GM18858 (cell line): ENCODE data around the gene MTHFD2.
"Not testable (repeated sequence)": the region's sequence is repeated elsewhere in the genome, so short reads cannot be mapped to it uniquely, and the experiment has no call there.

Experiments
- ATAC-seq: cut with Tn5 transposase; IDR thresholded peaks from one replicate; pipeline ENCODE4 v1.9.1; 2021; ENCODE audit not compliant: unreplicated experiment

MTHFD2 gene

GRCh38 chr2:74226648-74227213 is 28.3 kb downstream of the MTHFD2 start:
- no peak for ATAC-seq

DNA sequence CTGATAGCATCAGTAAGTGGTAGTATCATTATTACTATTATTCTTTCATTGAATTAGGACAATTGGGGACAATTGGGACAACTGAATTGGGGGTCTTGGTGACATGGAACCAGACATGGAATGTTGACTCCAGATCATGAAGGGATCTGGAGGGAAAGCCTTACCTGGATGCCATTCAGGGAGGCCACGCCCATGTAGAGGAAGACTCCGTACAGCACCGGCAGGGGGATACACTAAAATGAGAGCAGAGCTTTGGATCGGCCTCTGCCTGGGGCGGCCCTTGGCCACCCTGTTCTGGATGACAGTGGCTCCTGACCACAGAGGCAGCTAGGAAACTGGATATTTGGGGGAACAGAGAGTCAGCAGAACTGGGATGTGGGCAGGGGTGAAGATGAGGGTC is 29.2 kb downstream of the MTHFD2 start:
- no peak for ATAC-seq

DNA sequence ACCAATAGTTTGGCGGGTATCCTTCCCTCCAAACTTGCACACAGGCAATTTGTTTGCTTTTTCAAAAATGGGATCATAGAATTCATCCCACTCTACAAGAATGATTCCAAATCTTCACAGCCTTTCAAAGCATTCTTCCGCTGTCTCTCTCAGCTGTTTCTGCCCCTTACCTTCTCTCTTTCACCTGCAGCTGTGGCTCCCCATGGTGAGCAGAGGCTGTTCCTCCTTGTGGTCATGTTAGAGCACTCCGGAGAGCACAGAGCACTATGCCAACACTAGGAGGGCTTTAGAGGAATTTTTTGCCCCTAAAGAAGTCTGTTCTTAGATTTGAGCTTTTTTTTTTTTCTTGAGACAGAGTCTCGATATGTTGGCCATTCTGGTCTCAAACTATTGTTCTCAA is 30.4 kb downstream of the MTHFD2 start:
- no peak for ATAC-seq

GRCh38 chr2:74229865-74230264 is 31.4 kb downstream of the MTHFD2 start:
- ATAC-seq, result not testable (repeated sequence)

GRCh38 chr2:74232426-74232825 is 34.0 kb downstream of the MTHFD2 start:
- no peak for ATAC-seq

- ATAC-seq, result no peak
Measured at GRCh38 chr2:74233648-74234047, 35.2 kb downstream of the MTHFD2 start.

- no peak for ATAC-seq
Measured at GRCh38 chr2:74235041-74235440, 36.6 kb downstream of the MTHFD2 start.

- no peak for ATAC-seq
Measured at GRCh38 chr2:74238879-74239278, 40.5 kb downstream of the MTHFD2 start.

DNA sequence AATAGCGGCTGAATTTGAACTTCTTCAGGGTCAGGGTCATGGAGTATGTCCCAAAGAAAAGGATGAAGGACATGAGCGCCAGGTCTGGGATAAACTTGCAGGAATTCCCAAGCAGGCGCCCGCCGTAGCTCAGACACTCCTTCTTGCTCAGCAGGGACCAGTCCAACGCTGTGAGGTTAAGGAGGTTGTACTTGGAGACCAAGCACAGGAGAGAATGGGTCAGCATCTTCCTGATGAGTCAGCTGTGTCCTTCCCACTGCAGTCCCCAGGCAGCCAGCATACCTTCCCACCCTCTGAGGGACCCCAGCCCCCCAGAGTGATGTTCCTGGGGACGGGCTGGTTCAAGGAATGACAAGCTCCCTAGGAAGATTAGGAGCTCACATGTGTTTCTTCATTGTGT is 40.9 kb downstream of the MTHFD2 start:
- ATAC-seq, result no peak

- no peak for ATAC-seq
Measured at GRCh38 chr2:74242354-74243071, 44.1 kb downstream of the MTHFD2 start.

GRCh38 chr2:74244286-74244685 is 45.9 kb downstream of the MTHFD2 start:
- ATAC-seq, result no peak

DNA sequence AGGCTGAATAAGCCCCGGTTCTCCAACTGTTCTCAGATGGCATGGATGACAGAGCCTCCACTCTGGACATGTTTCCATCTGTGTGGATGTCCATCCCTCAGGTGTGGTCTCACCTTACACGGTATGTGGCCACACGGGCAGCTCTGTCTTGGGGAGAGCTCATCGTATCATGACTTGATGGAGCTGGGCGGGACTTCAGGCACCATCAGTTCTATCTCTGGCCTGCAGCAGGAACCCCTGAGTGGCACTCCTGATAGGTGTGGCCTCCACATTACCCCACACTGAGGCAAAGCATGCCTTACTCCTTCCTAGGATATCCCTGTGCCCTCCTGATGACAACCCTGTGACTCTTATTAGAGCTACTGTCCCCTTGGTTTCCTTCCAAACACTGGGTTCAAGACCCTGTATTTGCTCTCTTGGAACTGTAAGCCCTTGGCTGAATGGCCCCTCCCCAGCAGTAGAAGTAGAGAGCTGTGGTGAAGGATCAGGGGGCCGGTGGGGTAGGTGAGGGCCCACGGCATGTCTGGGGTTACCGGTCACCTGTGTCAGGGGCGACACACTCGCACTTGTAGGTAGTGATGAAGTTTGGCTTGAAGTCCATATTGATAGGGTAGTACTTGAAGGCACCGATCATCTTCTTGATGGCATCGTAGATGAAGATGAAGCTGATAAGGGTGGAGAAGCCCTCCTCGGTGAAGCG is 48.2 kb downstream of the MTHFD2 start:
- ATAC-seq, result no peak

DNA sequence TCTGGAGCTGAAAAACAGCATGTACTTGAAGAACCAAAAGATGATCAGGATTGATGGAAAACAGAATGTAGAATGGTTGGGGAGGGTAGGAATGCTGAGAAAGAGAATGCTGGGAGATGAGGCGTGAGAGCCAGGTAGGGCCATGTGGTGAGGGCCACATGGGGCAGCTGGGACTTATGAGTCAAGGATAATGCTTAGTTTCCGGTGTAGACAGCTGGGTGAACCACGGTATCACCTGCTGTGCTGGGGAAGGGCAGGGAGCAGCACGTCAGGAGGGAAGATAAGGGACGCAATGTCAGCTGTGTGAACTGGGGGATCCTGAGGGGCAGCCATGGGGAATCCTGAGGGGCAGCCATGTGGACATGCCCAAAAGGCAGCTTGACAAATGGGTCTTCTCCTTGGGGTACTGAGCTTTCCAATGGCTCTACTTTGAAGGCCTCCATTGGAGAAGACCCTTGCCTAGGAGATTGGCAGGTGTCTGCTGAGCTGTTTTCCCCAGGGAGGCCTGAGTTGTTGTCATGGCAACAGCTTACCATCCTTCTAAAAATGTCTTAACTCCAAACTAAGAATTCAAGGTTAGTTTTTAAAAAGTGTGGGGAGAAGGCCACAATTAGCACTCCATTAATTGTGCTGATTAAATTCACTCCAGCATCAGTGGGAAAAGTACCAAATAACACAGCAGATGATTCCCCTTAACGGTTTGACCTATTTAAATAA is 51.1 kb downstream of the MTHFD2 start:
- ATAC-seq, result no peak

- ATAC-seq, result no peak
Measured at GRCh38 chr2:74250189-74250631, 51.8 kb downstream of the MTHFD2 start.

DNA sequence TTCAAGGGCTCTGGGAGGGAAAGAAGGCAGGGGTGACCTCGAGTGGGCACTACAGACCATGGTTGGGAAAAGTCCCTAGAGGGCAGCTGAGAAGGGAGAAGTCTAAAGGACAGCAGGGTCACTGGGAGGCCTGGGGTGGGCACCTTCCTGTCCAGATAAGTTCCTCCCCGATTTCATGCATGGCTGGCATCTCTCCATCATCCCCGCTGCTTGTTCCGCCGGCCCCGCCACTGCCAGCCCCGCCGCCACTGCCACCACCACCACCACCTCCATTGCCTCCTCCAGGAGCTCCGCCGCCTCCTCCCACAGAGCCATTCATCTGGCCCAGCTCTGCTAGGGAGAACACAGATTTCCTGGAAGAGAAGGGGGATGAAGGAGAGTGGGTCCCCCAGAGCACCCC is 53.6 kb downstream of the MTHFD2 start:
- no peak for ATAC-seq

DNA sequence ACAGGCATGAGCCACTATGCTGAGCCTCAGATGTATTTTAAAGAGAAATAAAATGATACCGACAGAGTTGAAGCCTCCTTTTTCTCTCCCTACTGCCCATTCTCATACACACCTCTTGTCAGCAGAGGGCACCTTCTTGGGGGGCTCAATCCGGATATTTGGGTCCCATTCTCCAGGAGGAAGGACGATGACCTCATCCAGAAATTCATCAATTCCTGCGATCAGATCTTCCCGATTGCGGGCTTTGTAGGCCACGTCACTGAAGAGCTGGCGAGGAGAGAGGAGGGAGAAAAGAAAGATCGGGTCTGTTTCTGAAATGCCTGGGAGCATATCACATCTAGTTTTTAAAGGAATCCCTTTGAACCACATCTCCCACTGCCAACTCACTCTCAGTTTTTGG is 54.4 kb downstream of the MTHFD2 start:
- ATAC-seq, result no peak

DNA sequence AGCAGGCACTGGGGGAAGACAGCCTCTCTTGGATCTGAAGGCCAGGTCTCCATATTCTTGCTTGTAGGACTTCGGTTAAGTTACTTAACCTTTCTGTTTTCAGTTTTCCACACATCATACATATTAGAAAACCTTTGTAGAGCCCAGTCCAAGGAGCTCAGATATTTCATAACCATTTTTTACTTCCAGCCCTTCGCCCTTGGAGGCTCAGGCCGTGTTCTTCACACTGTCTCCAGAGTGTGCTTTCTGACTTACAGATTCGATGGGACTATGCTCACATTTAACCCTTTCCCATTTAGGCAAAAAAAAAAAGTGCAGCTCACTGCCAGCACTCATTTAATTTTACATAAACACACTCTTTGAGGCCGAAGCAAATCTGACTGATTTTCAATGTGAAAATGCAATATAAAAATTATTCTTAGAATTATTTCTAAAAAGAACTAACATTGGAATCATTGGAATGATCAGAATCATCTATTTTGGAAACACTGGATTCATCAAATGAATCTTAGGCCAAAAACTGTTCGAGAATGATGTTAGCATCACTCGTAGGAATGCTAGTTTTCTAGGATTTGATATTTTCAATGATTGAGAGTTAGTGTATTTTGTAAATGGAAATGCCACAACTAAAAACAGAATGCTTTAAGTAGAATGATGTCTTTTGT is 55.0 kb downstream of the MTHFD2 start:
- no peak for ATAC-seq

DNA sequence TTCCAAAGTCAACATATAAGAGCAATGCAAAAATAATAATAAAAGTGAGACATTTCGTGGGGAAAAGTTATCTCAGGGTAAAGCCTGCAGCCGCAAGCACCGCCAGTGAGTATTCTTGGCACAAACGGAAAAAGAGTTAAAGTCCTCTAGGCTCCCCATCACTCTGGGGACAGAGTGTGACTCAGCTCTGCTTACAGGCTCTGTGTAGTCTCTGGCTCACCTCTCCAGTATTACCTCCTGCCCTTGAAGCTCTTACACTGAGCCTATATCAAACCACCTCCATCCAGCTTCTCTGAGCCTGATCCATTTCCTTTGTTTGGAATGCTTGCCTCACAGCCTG is 55.5 kb downstream of the MTHFD2 start:
- ATAC-seq, result no peak

DNA sequence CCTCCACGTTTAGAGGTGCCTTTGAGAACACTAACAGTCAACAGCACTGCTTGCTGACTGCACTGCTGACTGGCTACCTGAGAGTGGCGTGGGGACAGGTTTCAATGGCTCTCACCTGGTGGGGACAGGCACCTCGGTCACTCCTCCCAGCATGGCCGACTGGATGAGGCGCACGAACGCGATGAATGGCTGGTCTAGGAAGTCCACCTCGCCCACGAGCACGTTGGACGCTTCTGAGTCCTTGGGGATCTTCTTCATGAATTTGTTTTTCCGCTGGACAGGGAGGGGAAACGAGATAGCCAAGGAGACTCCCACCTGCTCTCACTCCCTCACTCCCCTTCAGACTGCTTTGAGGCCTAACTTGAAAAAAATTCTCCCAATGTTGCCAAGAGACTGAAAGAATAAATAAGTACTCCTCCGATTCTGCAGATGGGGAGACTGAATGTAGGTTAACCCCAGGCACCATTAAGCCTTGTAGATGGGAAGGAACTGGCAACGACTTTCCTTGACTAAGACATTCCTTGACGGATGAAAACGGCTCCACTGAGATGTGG is 57.3 kb downstream of the MTHFD2 start:
- ATAC-seq, result no peak

- no peak for ATAC-seq
Measured at GRCh38 chr2:74259191-74259590, 60.8 kb downstream of the MTHFD2 start.

- ATAC-seq, result no peak
Measured at GRCh38 chr2:74259733-74260132, 61.3 kb downstream of the MTHFD2 start.
